Measurements from ENCODE around the gene ELOVL7.

GRCh38 chr5:60806591-60807243 lies 37.4 kb downstream of the ELOVL7 start:
- TF ChIP-seq EP300 (IDR thresholded peaks at IDR 0.05; ENCODE audit: low read depth) (no peak), CTCF (IDR thresholded peaks at IDR 0.05) (no peak)
